ENCODE data around the gene ITGB7.
"Not testable (repeated sequence)": the region's sequence is repeated elsewhere in the genome, so short reads cannot be mapped to it uniquely, and the experiment has no call there.

The ITGB7 gene

GRCh38 chr12:53176750-53177149, 30.3 kb downstream of the ITGB7 start:
- DNase-seq, result no peak

GRCh38 chr12:53174881-53175491, 32.1 kb downstream of the ITGB7 start:
- DNase-seq, result no peak

- DNase-seq, result no peak
These were observed 33.9 kb downstream of the ITGB7 start for GRCh38 chr12:53173085-53173715.

- no peak for DNase-seq
These were observed 34.7 kb downstream of the ITGB7 start for GRCh38 chr12:53172352-53172751.

GRCh38 chr12:53171725-53172329, 35.2 kb downstream of the ITGB7 start:
- no peak for DNase-seq

- no peak for DNase-seq
These were observed 36.0 kb downstream of the ITGB7 start for GRCh38 chr12:53170876-53171724.

GRCh38 chr12:53170215-53170614, 36.8 kb downstream of the ITGB7 start:
- no peak for DNase-seq

GRCh38 chr12:53169644-53170043, 37.4 kb downstream of the ITGB7 start:
- DNase-seq, result no peak

GRCh38 chr12:53166837-53167236, 40.2 kb downstream of the ITGB7 start:
- no peak for DNase-seq

GRCh38 chr12:53163008-53163407, 44.0 kb downstream of the ITGB7 start:
- DNase-seq, result not testable (repeated sequence)

- no peak for DNase-seq
These were observed 45.7 kb downstream of the ITGB7 start for GRCh38 chr12:53161119-53161911.

GRCh38 chr12:53160673-53161072, 46.4 kb downstream of the ITGB7 start:
- DNase-seq, result no peak

- DNase-seq, result no peak
These were observed 47.1 kb downstream of the ITGB7 start for GRCh38 chr12:53160000-53160399.

- peak; percentile 91 for DNase-seq
These were observed 47.7 kb downstream of the ITGB7 start for GRCh38 chr12:53159195-53159839.

- DNase-seq, result no peak
These were observed 54.7 kb downstream of the ITGB7 start for GRCh38 chr12:53152390-53152789.

- no peak for DNase-seq
These were observed 56.0 kb downstream of the ITGB7 start for GRCh38 chr12:53151039-53151438.

GRCh38 chr12:53147653-53148052, 59.4 kb downstream of the ITGB7 start:
- DNase-seq, result no peak

- no peak for DNase-seq
These were observed 59.9 kb downstream of the ITGB7 start for GRCh38 chr12:53147181-53147580.

GRCh38 chr12:53145383-53146260, 61.4 kb downstream of the ITGB7 start:
- DNase-seq, result no peak

GRCh38 chr12:53143355-53143754, 63.7 kb downstream of the ITGB7 start:
- no peak for DNase-seq

Measured in activated naive CD4-positive, alpha-beta T cell treated with Interleukin-2 at 50 U/mL for 16 hours (primary cell).